Measurements from ENCODE around the gene TP53I11. TPM values are rescaled to one million over a fixed set of nuclear protein-coding genes. Genes with fewer than 3 reads are reported as not detected.

TP53I11 gene
- total and polyA plus RNA-seq, 2 experiments from 2014 or later: 23.5 to 43.9 TPM

DNA sequence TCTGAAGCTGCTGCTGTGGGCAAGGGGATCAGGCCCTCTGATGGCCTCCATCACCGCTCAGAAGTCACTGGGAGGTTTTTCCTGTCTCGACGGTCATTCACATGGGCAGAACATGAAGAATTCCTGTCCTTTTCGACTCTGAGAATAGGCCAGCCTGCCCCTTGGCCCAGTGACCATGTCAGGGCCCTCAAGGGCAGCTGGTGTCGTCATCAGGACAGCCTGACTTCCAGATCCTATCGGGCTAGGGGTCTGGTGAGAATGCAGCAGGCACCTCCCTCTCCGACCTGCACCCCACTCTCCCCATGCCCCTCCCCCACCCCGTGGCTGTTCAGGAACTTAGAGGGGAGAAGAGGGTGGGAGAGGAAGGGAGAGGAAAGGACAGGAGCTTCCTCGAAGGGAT is 3.6 kb downstream of the TP53I11 start:
- Histone ChIP-seq H3K27me3 (ENCODE audit: insufficient read depth) (no peaks in the 10 kb centered on the region), H3K9me2 (ENCODE audit: insufficient read depth) (no peaks in the 10 kb centered on the region), H3K36me3 (ENCODE audit: insufficient read depth) (no peaks in the 10 kb centered on the region), H4K20me1 (replicated peaks; ENCODE audit: insufficient read depth) (no peaks in the 10 kb centered on the region), H3K79me2 (replicated peaks; ENCODE audit: insufficient read depth) (peaks cover 6% of the 10 kb centered on the region; the same call in 1 of the 2 replicates), H3K4me2 (no peak overlapping the region), H3F3A (replicated peaks; ENCODE audit: low read depth) (0 out of 2 replicates have a peak, but pooled peaks cover 3% of the 10 kb centered on the region), H3K27ac (ENCODE audit: low read depth) (no peak overlapping the region), H3K4me1 (ENCODE audit: insufficient read depth) (peaks cover 45% of the 10 kb centered on the region), H2AFZ (no peak overlapping the region), H3K4me3 (no peak overlapping the region)
- H3K27ac Mint-ChIP-seq: no peak overlapping the region
- TF ChIP-seq JUNB (IDR thresholded peaks at IDR 0.05; ENCODE audit: unreplicated experiment): no peak
- TF ChIP-seq CTCF (conservative IDR thresholded peaks at IDR 0.05; ENCODE audit: low read depth in 2 of 2): no peak
- TF ChIP-seq EZH2 (IDR thresholded peaks at IDR 0.05; ENCODE audit: low read depth, unreplicated experiment): no peak
- TF ChIP-seq ZNF462 (CRISPR knock-in tag; IDR thresholded peaks at IDR 0.05): no peak
- no peak for TF ChIP-seq ZNF114 (CRISPR knock-in tag; IDR thresholded peaks at IDR 0.05)
- TF ChIP-seq ZNF331 (CRISPR knock-in tag; IDR thresholded peaks at IDR 0.05; ENCODE audit: low read depth): no peak
- TF ChIP-seq POLR2AphosphoS5 (IDR thresholded peaks at IDR 0.05; ENCODE audit: low read depth): no peak
- no peak for TF ChIP-seq NANOG (IDR thresholded peaks at IDR 0.05; ENCODE audit: borderline replicate concordance)
- TF ChIP-seq, protein P1, sequence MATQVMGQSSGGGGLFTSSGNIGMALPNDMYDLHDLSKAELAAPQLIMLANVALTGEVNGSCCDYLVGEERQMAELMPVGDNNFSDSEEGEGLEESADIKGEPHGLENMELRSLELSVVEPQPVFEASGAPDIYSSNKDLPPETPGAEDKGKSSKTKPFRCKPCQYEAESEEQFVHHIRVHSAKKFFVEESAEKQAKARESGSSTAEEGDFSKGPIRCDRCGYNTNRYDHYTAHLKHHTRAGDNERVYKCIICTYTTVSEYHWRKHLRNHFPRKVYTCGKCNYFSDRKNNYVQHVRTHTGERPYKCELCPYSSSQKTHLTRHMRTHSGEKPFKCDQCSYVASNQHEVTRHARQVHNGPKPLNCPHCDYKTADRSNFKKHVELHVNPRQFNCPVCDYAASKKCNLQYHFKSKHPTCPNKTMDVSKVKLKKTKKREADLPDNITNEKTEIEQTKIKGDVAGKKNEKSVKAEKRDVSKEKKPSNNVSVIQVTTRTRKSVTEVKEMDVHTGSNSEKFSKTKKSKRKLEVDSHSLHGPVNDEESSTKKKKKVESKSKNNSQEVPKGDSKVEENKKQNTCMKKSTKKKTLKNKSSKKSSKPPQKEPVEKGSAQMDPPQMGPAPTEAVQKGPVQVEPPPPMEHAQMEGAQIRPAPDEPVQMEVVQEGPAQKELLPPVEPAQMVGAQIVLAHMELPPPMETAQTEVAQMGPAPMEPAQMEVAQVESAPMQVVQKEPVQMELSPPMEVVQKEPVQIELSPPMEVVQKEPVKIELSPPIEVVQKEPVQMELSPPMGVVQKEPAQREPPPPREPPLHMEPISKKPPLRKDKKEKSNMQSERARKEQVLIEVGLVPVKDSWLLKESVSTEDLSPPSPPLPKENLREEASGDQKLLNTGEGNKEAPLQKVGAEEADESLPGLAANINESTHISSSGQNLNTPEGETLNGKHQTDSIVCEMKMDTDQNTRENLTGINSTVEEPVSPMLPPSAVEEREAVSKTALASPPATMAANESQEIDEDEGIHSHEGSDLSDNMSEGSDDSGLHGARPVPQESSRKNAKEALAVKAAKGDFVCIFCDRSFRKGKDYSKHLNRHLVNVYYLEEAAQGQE (IDR thresholded peaks at IDR 0.05; ENCODE audit: unreplicated experiment): no peak
- peaks cover 74% of the 10 kb centered on the region for H3K4me1 Mint-ChIP-seq
- H3K4me3 Mint-ChIP-seq: no peak overlapping the region; the same call in 2 of the 3 replicates
- no peaks in the 10 kb centered on the region; the same call in 2 of the 3 replicates for H3K36me3 Mint-ChIP-seq (ENCODE audit: low read depth)
- peaks cover 32% of the 10 kb centered on the region for H3K27me3 Mint-ChIP-seq (ENCODE audit: insufficient read depth, low read depth, poor library complexity)
- peaks cover 4% of the 10 kb centered on the region; the same call in 2 of the 3 replicates for H3K9me3 Mint-ChIP-seq
- ATAC-seq (no peak), DNase-seq (ENCODE audit: low spot score) (no peak)

Data from GM23338 (cell line).